ENCODE results near the gene NR2E1. TPM values are rescaled to one million over a fixed set of nuclear protein-coding genes. Genes with fewer than 3 reads are reported as not detected.

NR2E1 gene
- total and polyA plus RNA-seq, 2 experiments from 2014 or later: not detected

DNA sequence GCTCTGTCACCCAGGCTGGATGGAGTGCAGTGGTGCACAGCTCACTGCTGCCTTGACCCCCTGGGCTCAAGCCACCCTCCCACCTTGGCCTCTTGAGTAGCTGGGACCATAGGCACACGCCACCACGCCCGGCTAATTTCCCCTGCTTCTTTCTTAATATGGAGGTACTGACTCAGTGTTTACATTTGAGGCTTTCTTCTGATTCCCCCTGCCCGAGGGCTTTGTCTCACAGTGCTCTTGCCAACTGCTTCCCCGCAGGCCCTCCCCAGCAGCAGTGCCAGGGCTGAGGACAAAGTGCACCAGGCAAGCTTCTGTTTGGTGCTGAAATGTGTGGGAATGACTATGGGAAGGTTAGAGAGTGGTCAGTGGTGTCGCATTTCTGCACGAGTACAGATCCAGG is 34.8 kb downstream of the NR2E1 start (continued):
- TF ChIP-seq, protein P1, sequence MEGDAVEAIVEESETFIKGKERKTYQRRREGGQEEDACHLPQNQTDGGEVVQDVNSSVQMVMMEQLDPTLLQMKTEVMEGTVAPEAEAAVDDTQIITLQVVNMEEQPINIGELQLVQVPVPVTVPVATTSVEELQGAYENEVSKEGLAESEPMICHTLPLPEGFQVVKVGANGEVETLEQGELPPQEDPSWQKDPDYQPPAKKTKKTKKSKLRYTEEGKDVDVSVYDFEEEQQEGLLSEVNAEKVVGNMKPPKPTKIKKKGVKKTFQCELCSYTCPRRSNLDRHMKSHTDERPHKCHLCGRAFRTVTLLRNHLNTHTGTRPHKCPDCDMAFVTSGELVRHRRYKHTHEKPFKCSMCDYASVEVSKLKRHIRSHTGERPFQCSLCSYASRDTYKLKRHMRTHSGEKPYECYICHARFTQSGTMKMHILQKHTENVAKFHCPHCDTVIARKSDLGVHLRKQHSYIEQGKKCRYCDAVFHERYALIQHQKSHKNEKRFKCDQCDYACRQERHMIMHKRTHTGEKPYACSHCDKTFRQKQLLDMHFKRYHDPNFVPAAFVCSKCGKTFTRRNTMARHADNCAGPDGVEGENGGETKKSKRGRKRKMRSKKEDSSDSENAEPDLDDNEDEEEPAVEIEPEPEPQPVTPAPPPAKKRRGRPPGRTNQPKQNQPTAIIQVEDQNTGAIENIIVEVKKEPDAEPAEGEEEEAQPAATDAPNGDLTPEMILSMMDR (conservative IDR thresholded peaks at IDR 0.05; ENCODE audit: low read depth in 2 of 2): no peak
- TF ChIP-seq, protein P2, sequence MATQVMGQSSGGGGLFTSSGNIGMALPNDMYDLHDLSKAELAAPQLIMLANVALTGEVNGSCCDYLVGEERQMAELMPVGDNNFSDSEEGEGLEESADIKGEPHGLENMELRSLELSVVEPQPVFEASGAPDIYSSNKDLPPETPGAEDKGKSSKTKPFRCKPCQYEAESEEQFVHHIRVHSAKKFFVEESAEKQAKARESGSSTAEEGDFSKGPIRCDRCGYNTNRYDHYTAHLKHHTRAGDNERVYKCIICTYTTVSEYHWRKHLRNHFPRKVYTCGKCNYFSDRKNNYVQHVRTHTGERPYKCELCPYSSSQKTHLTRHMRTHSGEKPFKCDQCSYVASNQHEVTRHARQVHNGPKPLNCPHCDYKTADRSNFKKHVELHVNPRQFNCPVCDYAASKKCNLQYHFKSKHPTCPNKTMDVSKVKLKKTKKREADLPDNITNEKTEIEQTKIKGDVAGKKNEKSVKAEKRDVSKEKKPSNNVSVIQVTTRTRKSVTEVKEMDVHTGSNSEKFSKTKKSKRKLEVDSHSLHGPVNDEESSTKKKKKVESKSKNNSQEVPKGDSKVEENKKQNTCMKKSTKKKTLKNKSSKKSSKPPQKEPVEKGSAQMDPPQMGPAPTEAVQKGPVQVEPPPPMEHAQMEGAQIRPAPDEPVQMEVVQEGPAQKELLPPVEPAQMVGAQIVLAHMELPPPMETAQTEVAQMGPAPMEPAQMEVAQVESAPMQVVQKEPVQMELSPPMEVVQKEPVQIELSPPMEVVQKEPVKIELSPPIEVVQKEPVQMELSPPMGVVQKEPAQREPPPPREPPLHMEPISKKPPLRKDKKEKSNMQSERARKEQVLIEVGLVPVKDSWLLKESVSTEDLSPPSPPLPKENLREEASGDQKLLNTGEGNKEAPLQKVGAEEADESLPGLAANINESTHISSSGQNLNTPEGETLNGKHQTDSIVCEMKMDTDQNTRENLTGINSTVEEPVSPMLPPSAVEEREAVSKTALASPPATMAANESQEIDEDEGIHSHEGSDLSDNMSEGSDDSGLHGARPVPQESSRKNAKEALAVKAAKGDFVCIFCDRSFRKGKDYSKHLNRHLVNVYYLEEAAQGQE (IDR thresholded peaks at IDR 0.05; ENCODE audit: unreplicated experiment): no peak
- no peak for TF ChIP-seq ZNF114 (CRISPR knock-in tag; IDR thresholded peaks at IDR 0.05)

DNA sequence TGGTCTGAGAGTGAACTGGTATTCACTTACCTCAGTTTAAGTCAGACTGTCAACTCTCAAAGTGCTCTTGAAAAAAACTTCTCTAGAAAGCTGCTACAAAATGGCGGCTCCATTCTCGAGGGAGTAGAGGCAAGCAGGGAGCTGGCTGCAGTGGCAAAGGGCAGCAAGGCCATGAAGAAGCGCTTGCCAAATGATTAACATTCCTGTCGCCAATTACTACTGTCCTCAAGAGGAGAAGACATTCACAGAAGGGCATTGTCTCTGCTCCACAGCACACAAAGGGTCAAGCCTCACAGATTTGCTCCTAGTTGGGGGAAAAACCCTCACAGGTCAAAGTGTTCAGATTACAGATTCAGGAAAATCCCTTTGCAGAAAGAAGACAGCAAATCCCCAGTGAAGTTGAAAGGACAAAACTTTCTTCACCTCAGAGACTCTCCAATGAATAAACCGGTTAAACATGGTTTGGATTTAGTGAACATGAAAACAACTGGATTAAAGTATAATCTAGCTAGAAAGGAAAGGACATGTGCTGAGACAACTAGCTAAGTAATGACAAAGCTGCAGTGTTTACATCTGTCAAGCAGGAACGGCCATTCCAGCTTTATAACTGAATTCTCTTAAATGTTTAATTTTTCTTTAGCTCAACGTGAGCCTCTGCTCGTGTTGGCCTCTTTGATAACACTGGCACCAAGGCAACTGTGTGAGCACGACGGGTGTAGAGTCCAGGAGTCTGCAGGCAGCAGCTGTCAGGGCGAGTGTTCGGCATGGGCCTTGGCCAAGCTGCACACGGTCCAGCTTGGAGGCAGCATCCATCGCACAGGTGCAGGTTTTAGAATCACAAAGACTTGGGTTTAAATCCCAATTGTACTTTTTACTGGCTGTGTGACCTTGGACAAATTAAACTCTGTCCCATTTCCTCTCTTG is 37.6 kb downstream of the NR2E1 start:
- ATAC-seq: no peak

More for the DNA sequence above, 37.6 kb downstream of the NR2E1 start:
- no peak overlapping the region for H3K4me3 Mint-ChIP-seq
- H3F3A ChIP-seq (replicated peaks; ENCODE audit: low read depth): no peaks in the 10 kb centered on the region
- no peak overlapping the region for H3K27ac ChIP-seq (ENCODE audit: low read depth)
- H3K9me3 Mint-ChIP-seq: no peaks in the 10 kb centered on the region
- no peaks in the 10 kb centered on the region for H3K36me3 Mint-ChIP-seq (ENCODE audit: low read depth)
- H3K27ac Mint-ChIP-seq: no peak overlapping the region
- no peaks in the 10 kb centered on the region for H3K36me3 ChIP-seq (ENCODE audit: insufficient read depth)
- no peak for DNase-seq (ENCODE audit: low spot score)
- no peaks in the 10 kb centered on the region for H3K27me3 Mint-ChIP-seq (ENCODE audit: insufficient read depth, low read depth, poor library complexity)
- H4K20me1 ChIP-seq (replicated peaks; ENCODE audit: insufficient read depth): no peaks in the 10 kb centered on the region
- no peaks in the 10 kb centered on the region for H3K27me3 ChIP-seq (ENCODE audit: insufficient read depth)
- TF ChIP-seq CREB1 (CRISPR knock-in tag; IDR thresholded peaks at IDR 0.05; ENCODE audit: low read depth) (no peak), ZNF114 (CRISPR knock-in tag; IDR thresholded peaks at IDR 0.05) (no peak)
- TF ChIP-seq, protein P2 (IDR thresholded peaks at IDR 0.05; ENCODE audit: unreplicated experiment): no peak
- TF ChIP-seq, protein P3, sequence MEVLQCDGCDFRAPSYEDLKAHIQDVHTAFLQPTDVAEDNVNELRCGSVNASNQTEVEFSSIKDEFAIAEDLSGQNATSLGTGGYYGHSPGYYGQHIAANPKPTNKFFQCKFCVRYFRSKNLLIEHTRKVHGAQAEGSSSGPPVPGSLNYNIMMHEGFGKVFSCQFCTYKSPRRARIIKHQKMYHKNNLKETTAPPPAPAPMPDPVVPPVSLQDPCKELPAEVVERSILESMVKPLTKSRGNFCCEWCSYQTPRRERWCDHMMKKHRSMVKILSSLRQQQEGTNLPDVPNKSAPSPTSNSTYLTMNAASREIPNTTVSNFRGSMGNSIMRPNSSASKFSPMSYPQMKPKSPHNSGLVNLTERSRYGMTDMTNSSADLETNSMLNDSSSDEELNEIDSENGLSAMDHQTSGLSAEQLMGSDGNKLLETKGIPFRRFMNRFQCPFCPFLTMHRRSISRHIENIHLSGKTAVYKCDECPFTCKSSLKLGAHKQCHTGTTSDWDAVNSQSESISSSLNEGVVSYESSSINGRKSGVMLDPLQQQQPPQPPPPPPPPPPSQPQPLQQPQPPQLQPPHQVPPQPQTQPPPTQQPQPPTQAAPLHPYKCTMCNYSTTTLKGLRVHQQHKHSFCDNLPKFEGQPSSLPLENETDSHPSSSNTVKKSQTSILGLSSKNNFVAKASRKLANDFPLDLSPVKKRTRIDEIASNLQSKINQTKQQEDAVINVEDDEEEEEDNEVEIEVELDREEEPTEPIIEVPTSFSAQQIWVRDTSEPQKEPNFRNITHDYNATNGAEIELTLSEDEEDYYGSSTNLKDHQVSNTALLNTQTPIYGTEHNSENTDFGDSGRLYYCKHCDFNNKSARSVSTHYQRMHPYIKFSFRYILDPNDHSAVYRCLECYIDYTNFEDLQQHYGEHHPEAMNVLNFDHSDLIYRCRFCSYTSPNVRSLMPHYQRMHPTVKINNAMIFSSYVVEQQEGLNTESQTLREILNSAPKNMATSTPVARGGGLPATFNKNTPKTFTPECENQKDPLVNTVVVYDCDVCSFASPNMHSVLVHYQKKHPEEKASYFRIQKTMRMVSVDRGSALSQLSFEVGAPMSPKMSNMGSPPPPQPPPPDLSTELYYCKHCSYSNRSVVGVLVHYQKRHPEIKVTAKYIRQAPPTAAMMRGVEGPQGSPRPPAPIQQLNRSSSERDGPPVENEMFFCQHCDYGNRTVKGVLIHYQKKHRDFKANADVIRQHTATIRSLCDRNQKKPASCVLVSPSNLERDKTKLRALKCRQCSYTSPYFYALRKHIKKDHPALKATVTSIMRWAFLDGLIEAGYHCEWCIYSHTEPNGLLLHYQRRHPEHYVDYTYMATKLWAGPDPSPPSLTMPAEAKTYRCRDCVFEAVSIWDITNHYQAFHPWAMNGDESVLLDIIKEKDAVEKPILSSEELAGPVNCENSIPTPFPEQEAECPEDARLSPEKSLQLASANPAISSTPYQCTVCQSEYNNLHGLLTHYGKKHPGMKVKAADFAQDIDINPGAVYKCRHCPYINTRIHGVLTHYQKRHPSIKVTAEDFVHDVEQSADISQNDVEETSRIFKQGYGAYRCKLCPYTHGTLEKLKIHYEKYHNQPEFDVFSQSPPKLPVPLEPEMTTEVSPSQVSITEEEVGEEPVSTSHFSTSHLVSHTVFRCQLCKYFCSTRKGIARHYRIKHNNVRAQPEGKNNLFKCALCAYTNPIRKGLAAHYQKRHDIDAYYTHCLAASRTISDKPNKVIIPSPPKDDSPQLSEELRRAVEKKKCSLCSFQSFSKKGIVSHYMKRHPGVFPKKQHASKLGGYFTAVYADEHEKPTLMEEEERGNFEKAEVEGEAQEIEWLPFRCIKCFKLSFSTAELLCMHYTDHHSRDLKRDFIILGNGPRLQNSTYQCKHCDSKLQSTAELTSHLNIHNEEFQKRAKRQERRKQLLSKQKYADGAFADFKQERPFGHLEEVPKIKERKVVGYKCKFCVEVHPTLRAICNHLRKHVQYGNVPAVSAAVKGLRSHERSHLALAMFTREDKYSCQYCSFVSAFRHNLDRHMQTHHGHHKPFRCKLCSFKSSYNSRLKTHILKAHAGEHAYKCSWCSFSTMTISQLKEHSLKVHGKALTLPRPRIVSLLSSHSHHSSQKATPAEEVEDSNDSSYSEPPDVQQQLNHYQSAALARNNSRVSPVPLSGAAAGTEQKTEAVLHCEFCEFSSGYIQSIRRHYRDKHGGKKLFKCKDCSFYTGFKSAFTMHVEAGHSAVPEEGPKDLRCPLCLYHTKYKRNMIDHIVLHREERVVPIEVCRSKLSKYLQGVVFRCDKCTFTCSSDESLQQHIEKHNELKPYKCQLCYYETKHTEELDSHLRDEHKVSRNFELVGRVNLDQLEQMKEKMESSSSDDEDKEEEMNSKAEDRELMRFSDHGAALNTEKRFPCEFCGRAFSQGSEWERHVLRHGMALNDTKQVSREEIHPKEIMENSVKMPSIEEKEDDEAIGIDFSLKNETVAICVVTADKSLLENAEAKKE (CRISPR knock-in tag; IDR thresholded peaks at IDR 0.05): 0 out of 2 replicates have a peak, but pooled peaks have one; percentile 25
- H3K9me2 ChIP-seq (ENCODE audit: insufficient read depth): no peaks in the 10 kb centered on the region
- no peaks in the 10 kb centered on the region for H3K79me2 ChIP-seq (replicated peaks; ENCODE audit: insufficient read depth)
- no peak overlapping the region for H2AFZ ChIP-seq
- peaks cover 7% of the 10 kb centered on the region for H3K4me1 Mint-ChIP-seq
- H3K4me3 ChIP-seq: no peak overlapping the region
- no peaks in the 10 kb centered on the region; the same call in none of the 2 replicates for H3K4me1 ChIP-seq (ENCODE audit: insufficient read depth)
- H3K4me2 ChIP-seq: no peak overlapping the region
